ENCODE data around the gene POT1. TPM values are rescaled to one million over a fixed set of nuclear protein-coding genes. Genes with fewer than 3 reads are reported as not detected.

Gene POT1
- total RNA-seq, 2 experiments from 2014 or later, result 26.2 to 30.8 TPM

DNA sequence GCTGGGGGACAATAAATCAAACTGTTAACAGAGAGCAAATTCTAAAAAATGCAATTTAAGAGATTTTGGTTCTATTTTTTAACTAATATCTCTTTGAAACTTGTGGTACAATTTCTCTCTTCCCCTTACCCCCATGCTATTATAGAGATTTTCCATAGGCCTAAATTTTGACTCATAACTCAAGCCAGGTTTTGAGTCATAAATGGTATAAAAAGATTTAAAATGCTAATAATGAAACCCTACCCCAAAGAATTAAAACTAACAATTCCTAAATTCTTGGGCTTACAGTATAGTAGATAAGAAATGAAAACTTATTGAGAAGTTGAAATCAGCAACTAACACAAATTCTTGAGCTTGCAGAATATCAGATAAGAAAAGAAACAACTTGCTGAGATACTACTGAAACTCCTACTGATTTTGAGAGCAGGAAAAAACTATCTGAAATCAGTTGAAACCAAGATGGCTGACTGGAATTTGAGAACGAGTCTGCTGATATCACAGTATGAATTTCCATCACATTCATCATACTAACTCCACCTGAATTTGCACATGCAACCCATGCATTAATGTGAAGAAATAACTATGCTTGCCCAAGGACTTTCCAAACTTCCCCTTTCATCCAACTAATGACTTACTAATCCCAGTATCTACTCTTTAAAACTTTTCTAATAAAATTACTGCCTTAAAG, 36.3 kb downstream of the POT1 start:
- H3K9me3 Mint-ChIP-seq (ENCODE audit: low read depth), result no peaks in the 10 kb centered on the region
- H3K27me3 Mint-ChIP-seq, result no peaks in the 10 kb centered on the region
- H3K4me1 Mint-ChIP-seq, result peaks cover 4% of the 10 kb centered on the region
- H3K36me3 Mint-ChIP-seq, result peaks cover 49% of the 10 kb centered on the region
- H3K27ac Mint-ChIP-seq, result no peak overlapping the region
- ATAC-seq, result no peak
- CTCF ChIA-PET, result no interaction called here
- H3K4me3 Mint-ChIP-seq, result no peak overlapping the region
- DNase-seq, result no peak

- Mint-ChIP-seq H3K27ac (no peak overlapping the region), H3K4me3 (no peak overlapping the region), H3K36me3 (peaks cover 35% of the 10 kb centered on the region), H3K27me3 (no peaks in the 10 kb centered on the region), H3K9me3 (ENCODE audit: low read depth) (no peaks in the 10 kb centered on the region), H3K4me1 (no peaks in the 10 kb centered on the region)
- DNase-seq (no peak), ATAC-seq (no peak)
- CTCF ChIA-PET, result no interaction called here
Observed at GRCh38 chr7:124887247-124887646, 42.4 kb downstream of the POT1 start.

DNA sequence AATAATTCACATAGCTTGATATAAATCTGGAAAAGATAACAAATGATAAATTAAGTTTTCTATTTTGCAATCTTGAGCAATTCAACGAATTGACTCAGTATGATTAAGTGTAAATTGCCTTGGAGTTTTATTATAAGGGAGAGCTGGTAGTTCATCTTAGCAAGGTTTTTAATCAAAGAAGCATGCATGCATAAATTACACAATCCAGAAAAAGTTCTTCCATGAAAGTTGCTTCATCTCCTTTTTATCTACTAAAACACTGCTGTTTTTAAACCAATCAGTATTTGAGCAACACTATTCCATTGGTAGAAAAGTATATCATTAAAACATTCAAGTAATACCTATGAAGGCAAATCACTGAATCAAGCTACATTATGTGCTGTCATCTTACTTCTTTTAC, 47.6 kb downstream of the POT1 start:
- no peak overlapping the region for H3K27ac Mint-ChIP-seq
- no peak overlapping the region for H3K4me3 Mint-ChIP-seq
- CTCF ChIA-PET, result no interaction called here
- no peak for ATAC-seq
- H3K36me3 Mint-ChIP-seq, result peaks cover 4% of the 10 kb centered on the region
- no peaks in the 10 kb centered on the region for H3K4me1 Mint-ChIP-seq
- no peak for DNase-seq
- no peaks in the 10 kb centered on the region for H3K27me3 Mint-ChIP-seq
- no peaks in the 10 kb centered on the region for H3K9me3 Mint-ChIP-seq (ENCODE audit: low read depth)

DNA sequence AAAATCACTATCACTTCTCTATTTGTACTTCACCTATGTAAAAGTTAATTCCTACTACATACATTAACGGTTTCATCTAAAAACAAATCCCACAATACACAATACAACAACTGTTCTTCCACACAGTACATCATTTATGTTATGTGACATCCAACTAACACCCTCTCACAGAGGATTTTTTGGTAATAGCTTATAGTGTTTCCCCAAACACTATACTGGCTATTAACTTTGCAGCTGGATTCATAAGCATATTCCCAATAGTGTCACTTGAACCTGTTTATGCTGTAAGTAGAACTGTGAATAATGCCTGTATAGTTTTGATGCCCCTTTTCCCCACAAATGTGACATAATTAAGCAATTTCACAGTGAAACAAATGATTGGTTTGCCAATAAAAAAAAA, 49.9 kb downstream of the POT1 start:
- H3K4me1 Mint-ChIP-seq, result no peaks in the 10 kb centered on the region
- H3K27me3 Mint-ChIP-seq, result no peaks in the 10 kb centered on the region
- peaks cover 4% of the 10 kb centered on the region for H3K36me3 Mint-ChIP-seq
- CTCF ChIA-PET, result no interaction called here
- DNase-seq (no peak), ATAC-seq (no peak)
- H3K9me3 Mint-ChIP-seq (ENCODE audit: low read depth), result no peaks in the 10 kb centered on the region
- no peak overlapping the region for H3K4me3 Mint-ChIP-seq
- no peak overlapping the region for H3K27ac Mint-ChIP-seq

DNA sequence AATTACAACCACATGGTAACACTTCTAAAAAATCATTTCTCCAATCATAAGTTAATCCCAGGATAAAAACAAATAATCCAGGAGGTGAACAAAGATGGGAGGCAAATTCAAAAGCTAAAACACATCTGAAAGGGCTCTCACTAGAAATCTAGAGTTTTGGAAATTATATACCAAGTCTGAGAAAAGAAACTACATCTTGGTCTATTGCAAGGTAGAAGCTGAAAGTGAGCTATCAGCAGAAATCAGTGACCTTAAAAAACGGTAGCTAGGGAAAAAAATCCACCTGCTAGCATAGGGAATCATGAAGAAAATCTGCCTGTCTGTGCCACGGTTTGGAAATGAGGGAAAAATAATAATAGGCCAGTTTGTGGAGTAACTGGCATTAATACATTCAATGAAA, 50.5 kb downstream of the POT1 start:
- no peak for ATAC-seq
- no peak overlapping the region for H3K4me3 Mint-ChIP-seq
- H3K9me3 Mint-ChIP-seq (ENCODE audit: low read depth), result no peaks in the 10 kb centered on the region
- H3K27me3 Mint-ChIP-seq, result no peaks in the 10 kb centered on the region
- no peak overlapping the region for H3K27ac Mint-ChIP-seq
- no peaks in the 10 kb centered on the region for H3K4me1 Mint-ChIP-seq
- CTCF ChIA-PET, result no interaction called here
- DNase-seq, result no peak
- H3K36me3 Mint-ChIP-seq, result peaks cover 3% of the 10 kb centered on the region

DNA sequence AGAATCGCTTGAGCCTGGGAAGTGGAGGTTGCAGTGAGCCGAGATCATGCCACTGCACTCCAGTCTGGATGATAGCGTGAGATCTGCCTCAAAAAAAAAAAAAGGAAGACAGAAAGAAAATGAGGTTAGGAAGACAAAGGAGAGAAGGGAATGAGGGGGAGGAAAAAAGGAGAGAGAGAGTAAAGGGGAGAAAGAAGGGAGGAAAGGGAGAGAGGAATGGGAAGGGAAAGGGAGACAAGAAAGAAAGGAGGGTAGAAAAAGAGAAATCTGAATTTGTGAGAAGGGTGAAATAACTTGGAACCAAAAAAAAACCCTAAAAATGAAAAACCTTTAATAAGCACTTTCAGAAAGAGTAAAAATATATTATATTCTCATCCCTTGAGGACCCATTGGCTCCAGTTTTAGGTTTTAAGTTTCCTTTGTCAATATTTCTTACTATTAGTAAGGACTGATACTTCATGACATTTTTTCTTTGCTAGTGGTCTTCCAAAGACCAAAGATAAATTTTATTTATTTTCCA, 54.9 kb downstream of the POT1 start:
- Mint-ChIP-seq H3K9me3 (ENCODE audit: low read depth) (no peaks in the 10 kb centered on the region), H3K36me3 (peaks cover 12% of the 10 kb centered on the region), H3K4me3 (no peak overlapping the region), H3K27ac (no peak overlapping the region), H3K4me1 (no peaks in the 10 kb centered on the region), H3K27me3 (no peaks in the 10 kb centered on the region)
- ATAC-seq (no peak), DNase-seq (no peak)
- CTCF ChIA-PET, result no interaction called here

DNA sequence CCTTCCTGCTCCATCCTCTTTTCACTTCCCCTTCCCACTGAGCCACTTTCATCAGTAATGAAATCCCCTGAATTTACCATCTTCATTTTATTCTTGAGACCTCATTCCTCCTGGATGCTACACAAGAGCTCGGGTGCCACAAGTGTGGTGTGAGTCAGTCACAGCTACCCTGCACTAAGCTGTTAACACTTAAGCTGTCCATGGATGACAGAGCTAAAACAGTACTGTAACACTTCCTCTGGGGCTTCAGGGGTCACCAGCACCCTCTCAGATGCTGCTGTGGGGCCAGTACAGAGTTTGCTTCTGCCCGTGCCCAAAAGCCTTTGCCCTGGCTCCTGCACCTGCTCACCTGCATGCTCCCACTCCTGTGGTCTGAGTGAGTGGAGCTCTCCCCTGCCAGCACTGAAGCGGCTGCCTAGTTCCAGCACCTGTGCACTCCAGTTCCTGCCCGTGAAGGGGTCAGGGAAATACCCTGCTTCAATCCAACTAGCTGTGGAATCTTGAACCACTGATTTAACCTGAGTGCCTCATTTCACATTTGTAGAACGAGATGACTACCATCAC, 71.9 kb downstream of the POT1 start:
- no peaks in the 10 kb centered on the region for H3K9me3 Mint-ChIP-seq (ENCODE audit: low read depth)
- no peaks in the 10 kb centered on the region for H3K4me1 Mint-ChIP-seq
- peaks cover 14% of the 10 kb centered on the region for H3K36me3 Mint-ChIP-seq
- H3K27ac Mint-ChIP-seq, result no peak overlapping the region
- DNase-seq (no peak), ATAC-seq (no peak)
- no peak overlapping the region for H3K4me3 Mint-ChIP-seq
- CTCF ChIA-PET, result interaction anchor here (1.2 kb wide), 1 partner anchor 28 kb away, joined by 3 read pairs; no protein-coding TSS in a partner anchor
- H3K27me3 Mint-ChIP-seq, result no peaks in the 10 kb centered on the region

DNA sequence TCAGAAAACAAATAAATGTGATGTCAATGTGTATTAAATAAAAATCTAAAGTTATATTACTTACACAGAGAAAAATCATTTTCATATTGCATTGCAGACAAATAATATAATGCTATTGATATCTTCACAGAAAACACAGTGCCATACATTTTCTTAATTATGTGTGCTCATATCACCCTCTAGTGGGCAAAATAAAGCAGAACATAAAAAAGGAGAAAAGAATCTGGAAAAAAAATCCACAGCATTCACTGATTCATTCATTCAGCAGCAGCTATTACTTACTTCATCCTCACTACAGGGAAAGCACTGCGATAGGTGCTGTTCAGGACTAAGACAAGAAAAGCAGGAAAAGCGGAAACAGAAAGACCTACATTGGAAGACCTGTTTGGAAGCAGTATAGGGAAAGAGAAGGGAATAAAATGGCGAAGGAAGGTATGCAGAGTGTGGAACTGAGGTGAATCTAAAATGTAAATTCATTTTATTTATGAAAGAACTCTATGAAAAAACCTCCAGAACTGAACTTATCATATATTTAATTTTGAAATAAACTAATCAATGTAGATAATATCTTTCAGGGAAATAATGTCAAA, 73.2 kb downstream of the POT1 start:
- Mint-ChIP-seq H3K9me3 (ENCODE audit: low read depth) (no peaks in the 10 kb centered on the region), H3K27ac (no peak overlapping the region), H3K27me3 (no peaks in the 10 kb centered on the region), H3K4me3 (no peak overlapping the region), H3K36me3 (peaks cover 9% of the 10 kb centered on the region), H3K4me1 (no peaks in the 10 kb centered on the region)
- CTCF ChIA-PET, result interaction anchor here (1.2 kb wide), 1 partner anchor 27 kb away, joined by 3 read pairs; no protein-coding TSS in a partner anchor
- DNase-seq, result no peak
- no peak for ATAC-seq

- CTCF ChIA-PET, result no interaction called here
- no peak overlapping the region for H3K27ac Mint-ChIP-seq
- ATAC-seq (no peak), DNase-seq (no peak)
- H3K27me3 Mint-ChIP-seq, result no peaks in the 10 kb centered on the region
- no peak overlapping the region for H3K4me3 Mint-ChIP-seq
- H3K4me1 Mint-ChIP-seq, result no peaks in the 10 kb centered on the region
- H3K9me3 Mint-ChIP-seq (ENCODE audit: low read depth), result no peaks in the 10 kb centered on the region
- peaks cover 15% of the 10 kb centered on the region for H3K36me3 Mint-ChIP-seq
Observed at GRCh38 chr7:124843336-124843735, 86.3 kb downstream of the POT1 start.

DNA sequence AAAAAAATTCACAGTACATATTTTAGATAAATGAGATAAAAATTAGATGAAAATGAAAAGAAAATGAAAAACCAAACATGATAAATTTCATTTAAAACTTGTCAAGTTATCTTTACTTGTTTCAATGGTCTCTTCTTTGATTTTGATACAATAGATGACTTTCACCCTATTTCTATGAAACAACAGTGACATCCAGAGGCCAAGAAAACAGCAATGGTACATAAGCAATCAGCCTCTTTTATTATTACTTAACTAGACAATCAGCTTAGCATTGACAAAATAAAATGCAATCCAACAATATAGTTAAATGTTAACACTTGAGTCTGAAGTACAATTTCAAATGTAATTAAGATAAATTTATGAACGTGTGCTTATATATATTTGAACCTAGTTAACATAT, 89.2 kb downstream of the POT1 start:
- no peak for DNase-seq
- CTCF ChIA-PET, result no interaction called here
- H3K27ac Mint-ChIP-seq, result no peak overlapping the region
- H3K27me3 Mint-ChIP-seq, result no peaks in the 10 kb centered on the region
- peaks cover 6% of the 10 kb centered on the region for H3K36me3 Mint-ChIP-seq
- H3K4me1 Mint-ChIP-seq, result no peaks in the 10 kb centered on the region
- no peak for ATAC-seq
- H3K4me3 Mint-ChIP-seq, result no peak overlapping the region
- H3K9me3 Mint-ChIP-seq (ENCODE audit: low read depth), result no peaks in the 10 kb centered on the region

GRCh38 chr7:124839687-124840086, 89.9 kb downstream of the POT1 start:
- H3K4me1 Mint-ChIP-seq, result no peaks in the 10 kb centered on the region
- CTCF ChIA-PET, result no interaction called here
- H3K27me3 Mint-ChIP-seq, result no peaks in the 10 kb centered on the region
- H3K9me3 Mint-ChIP-seq (ENCODE audit: low read depth), result no peaks in the 10 kb centered on the region
- no peak overlapping the region for H3K27ac Mint-ChIP-seq
- H3K36me3 Mint-ChIP-seq, result peaks cover 10% of the 10 kb centered on the region
- ATAC-seq (no peak), DNase-seq (no peak)
- H3K4me3 Mint-ChIP-seq, result no peak overlapping the region

GRCh38 chr7:124836173-124836572, 93.5 kb downstream of the POT1 start:
- CTCF ChIA-PET, result interaction anchor here (1.0 kb wide), 1 partner anchor 10 kb away, joined by 3 read pairs; no protein-coding TSS in a partner anchor
- ATAC-seq, result no peak
- H3K4me1 Mint-ChIP-seq, result no peaks in the 10 kb centered on the region

DNA sequence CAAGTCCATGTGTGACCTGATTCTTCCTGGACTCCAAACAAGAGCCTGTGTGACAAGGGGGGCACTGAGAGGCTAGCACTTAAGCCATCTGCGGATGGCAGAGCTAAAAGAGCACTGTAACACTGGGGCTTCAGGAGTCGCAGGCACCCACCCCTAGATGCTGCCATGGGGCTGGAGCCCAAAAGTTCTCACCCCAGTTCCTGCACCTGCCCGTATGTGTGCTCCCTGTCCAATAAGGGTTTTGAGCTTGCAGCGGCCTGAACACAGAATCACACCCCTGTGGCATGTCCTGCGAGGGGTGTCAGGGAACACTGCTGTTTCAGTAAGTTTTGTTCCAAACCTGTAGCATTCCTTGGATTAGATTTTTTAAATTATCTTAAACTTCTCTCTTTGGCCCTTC, 110.8 kb downstream of the POT1 start:
- peaks cover 7% of the 10 kb centered on the region for H3K36me3 Mint-ChIP-seq
- H3K27me3 Mint-ChIP-seq, result peaks cover 3% of the 10 kb centered on the region
- CTCF ChIA-PET, result no interaction called here
- H3K4me3 Mint-ChIP-seq, result no peak overlapping the region
- ATAC-seq (no peak), DNase-seq (no peak)
- no peak overlapping the region for H3K27ac Mint-ChIP-seq
- peaks cover 2% of the 10 kb centered on the region for H3K4me1 Mint-ChIP-seq
- H3K9me3 Mint-ChIP-seq (ENCODE audit: low read depth), result no peaks in the 10 kb centered on the region

More at GRCh38 chr7:124836173-124836572, 93.5 kb downstream of the POT1 start:
- Mint-ChIP-seq H3K27me3 (no peaks in the 10 kb centered on the region), H3K36me3 (peaks cover 23% of the 10 kb centered on the region), H3K27ac (no peak overlapping the region), H3K4me3 (no peak overlapping the region), H3K9me3 (ENCODE audit: low read depth) (no peaks in the 10 kb centered on the region)
- DNase-seq, result no peak
